ENCODE results near the gene GMIP.

Gene GMIP

GRCh38 chr19:19656451-19657396 is 13.3 kb upstream of the GMIP start:
- no peak for DNase-seq

DNA sequence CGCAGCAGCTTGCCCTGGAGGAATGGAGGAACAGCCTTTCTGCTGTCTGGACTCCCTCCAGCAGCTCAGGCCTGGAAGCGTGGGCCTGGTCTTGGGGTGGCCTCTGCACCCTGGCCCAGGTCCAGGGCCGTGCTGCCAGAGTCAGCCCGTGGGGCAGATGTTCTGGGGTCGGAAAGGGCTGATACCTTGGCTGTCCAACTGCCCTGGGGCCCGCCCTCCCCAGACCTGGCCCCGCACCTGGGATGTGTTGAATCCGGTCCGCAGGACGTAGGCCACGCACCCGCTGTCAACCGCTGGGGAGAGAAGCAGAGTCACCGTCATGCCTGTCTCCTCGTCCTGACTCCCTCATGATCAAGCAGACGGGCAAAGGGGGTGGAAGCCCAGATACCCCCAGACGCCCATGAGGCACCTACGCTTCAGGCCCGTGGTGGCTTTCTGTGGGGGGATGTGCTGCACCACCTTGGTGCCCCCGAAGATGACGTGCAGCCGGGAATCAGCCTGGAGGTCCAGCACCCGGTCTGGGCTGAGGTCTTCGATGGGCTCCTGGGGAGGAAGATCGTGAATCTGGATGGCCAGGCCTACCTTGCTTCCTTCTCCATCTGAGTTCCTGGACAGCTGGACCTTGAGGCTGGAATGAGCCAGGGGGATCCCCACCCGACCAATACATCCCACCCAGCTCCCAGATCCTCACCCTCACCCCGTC is 12.3 kb upstream of the GMIP start:
- no peak for DNase-seq

DNA sequence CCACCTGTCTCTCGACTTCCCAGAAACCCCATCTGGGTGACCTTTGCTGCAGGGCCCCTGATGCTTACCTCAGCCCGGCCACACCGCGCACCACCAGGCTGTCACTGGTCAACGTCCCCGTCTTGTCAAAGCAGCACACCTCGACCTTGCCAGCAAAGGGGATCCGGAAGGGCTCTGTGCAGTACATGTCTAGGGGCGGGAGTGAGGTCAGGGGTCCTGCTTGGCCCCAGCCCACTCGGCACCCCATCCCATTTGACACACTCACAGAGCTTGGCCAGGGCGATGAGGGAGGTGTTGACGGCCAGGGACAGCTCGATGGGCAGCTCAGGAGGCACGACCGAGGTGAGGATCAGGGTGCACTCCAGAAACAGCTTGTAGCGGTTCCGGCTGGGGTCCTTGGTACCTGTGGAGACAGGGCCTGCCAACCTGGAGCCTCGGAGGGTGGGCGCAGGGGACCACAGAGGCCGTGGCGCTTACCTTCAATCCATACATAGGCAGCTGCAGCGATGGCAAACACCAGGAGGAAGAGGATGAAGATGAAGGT is 11.7 kb upstream of the GMIP start:
- no peak for DNase-seq

DNA sequence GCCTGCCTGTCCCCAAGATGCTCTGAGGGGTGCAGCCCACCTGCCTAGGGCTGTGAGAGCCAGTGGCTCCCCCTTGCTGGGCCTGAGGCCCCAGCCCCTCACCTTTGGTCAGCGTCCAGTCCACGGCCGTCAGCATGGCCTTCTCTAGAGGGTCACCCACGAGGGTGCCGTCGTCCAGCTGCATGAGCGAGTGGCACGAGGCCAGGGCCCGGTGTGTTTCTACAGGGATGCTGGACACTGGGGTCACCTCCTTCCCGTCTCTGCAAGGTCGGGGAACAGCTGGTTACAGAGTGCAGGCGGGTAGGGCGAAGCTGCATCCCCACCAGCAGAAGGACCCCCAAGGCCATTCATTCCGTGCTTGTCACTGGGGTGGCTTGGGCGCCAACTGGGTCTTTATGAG is 11.0 kb upstream of the GMIP start:
- DNase-seq, result no peak

- DNase-seq, result no peak
These were observed 10.2 kb upstream of the GMIP start for GRCh38 chr19:19653597-19654147.

DNA sequence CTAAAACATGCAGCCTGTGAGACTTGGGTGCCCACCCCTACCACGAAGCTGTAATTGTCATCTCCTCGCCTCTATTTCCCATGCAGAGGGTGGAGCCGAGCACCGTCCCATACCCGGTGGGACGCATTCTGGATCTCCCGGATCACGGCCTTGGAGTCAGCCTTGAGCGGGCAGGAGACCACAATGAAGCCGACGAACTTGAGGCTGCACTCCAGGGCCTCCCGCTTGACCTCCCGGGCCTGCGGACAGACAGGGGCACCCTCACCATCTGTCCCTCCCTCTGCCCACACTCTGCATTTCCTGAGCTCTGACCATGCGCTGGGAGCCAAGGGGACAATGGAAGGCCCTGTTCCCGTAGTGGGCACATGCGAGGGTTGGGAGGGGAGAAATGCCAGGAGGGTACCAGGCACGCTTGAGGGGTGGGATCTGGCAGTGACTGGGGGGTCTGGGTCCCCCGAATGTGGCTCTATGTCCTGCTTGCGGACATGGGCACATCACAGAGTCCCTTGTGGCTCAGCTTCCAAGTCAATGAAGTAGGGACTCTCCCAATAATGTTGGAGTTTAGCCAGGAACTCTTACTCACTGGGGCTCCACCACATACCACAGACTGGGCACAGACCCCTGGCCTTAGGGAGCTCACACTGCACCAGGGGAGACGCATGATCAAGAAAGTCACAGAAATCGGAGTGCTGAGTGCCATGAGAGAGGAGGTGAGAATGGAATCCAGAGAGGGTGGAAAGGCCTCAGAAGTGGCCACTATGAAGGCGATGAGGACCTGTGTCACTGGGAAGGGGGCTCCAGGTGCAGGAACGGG is 9.2 kb upstream of the GMIP start:
- no peak for DNase-seq

DNA sequence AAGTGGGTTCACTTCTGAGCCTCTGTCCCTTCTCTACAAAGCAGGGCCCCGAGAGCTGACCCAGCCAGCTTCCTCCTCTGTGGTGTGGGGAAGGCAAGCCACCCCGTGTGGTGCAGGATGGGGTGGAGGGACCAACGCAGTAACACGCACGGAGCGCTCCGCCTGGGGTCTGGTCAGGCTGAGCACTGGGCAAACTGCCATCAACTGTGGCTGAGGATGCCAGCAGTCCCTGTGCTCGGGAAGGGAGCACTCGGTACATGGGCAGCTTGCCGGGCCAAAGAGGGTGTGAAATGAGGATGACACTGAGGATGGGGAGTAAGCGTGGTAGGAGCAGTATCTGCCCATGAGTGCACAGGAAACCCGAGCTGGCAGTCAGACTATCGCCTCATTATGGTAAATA is 7.6 kb upstream of the GMIP start:
- peak in 1 of 2 donors; percentile 27 for DNase-seq

GRCh38 chr19:19650331-19650730 is 6.9 kb upstream of the GMIP start:
- DNase-seq, result no peak

DNA sequence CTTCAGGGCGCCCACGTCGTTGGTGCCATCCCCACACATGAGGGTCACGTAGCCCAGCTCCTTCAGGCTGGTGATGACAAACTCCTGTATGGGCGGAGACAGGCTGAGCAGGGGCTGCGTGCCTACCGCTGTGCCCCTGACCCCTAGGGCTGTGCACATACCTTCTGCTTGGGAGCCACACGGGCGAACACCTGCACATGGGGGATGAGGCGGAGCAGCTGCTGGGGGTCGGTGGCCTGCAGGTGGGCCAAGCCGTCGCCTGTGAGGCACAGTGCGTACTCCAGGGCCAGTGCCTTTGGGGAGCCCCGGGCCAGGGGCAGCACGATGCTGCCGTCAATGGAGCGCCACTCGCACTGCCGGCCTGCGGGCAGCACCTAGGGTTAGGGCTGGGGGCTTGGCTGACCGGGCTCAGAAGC is 6.1 kb upstream of the GMIP start:
- no peak for DNase-seq

DNA sequence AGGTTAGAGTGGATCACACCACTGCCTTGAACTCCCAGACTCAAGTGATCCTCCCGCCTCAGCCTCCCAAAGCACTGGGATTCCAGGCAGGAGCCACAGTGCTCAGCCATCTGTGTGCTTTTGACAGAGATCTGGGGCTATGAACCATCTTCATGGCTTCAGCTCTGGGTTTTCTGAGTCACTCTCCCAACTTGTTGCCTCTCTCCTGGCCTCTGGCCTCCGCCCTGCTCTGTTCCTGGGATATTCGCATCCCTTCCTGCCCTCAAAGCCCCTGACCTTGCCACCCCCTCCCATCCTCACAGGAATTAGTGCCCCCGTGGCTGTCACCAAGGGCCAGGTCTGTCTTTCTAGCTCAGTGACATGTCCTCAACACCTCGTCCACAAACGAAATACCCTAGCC is 5.7 kb upstream of the GMIP start:
- DNase-seq, result no peak

DNA sequence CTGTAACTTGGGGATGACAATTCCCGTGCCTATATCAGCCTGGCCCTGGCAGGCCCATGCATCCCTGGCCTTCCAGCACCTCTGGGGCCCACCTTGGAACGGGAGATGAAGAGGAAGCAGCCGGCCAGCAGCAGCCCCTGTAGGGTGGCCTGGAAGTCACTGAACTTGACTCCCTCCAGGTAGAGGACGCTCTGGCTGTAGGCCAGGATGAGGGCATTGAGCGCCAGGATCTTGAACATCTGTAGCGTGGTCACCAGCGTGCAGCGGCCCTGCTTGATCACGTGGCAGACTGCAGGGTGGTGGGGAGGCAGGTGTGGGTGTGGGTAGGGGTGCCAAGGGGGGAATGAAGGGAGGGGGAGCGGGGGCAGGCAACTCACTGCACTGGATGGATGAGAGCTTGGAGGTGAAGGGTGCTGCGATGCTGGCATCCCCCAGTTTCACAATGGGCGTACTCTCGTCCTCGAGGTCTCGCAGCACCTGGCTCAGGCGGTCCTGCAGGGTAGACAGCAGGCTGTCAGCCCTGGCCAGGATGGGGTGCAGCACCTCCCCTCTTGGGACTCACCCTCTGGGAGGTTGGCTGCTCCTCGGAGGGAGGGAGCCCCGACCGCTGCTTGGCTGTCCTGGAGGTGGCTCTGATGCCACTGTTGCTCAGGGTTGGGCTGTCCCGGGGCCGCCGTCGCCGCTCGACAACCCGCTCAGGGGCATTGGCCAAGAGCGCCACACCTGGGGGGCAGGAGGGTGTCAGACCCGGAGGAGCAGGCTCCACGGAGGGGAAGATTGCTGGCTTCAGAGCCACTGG is 3.8 kb upstream of the GMIP start:
- no peak for DNase-seq

DNA sequence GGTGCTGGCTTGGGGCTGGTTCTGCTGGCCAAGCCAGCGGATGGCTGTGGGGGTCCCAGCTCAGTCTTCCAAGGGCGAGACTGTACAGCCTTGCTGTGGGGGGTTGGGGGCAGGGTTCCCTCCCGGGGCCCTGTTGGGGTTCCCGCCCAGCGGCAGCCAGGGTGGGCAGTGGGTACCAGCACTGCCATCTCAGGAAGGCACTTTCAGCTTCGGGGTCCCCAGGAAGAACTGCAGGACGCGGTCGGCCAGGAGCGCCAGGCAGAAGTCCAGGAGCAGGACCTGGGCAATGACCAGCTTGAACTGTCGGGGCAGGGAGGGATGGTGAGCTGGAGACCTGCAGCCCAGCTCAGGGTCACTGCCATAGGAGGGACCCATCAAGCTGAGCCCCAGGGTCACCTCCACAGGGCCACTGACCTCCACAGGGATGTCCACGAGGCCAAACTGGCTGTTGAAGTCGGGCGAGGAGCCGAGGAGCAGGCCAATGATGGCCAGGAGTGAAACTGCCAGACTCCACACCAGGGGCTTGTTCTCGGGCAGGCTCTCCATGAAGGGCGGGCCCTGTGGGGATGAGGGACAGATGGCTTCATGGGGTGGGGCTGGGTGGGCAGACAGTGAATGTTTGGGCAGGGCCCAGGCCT is 1.9 kb upstream of the GMIP start:
- no peak for DNase-seq

GRCh38 chr19:19644054-19644388 is 564 bp upstream of the GMIP start:
- DNase-seq, result no peak

DNA sequence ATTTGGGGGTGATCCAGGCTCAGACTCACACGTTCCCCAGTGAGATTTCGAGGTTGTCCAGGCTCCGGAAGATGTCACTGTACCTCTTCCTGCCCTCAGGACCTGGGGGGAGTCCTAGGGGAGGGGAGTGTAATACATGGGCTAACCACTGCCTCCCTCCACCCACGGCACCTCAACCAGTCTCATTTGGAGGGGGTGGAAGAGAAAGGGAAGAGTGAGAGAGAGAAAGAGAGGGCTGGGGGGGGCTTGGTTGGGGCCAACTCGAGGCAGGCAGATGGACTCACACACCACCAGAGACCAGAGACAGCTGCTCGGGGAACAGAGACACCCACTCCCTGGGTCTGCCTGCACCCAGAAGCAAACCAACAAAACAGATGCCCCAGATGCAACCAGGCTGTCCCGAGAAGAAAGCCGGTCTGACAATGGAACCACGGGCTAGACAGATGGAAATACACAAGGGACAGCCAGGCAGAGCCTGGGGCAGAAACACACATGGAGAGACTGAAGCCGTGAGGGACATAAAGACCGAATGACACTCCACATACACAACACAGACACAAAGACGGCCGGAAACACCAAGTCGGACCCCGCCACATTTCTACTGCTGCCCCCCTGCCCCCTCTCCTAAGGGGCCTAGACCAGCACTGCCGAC is 825 bp downstream of the GMIP start:
- DNase-seq, result no peak

DNA sequence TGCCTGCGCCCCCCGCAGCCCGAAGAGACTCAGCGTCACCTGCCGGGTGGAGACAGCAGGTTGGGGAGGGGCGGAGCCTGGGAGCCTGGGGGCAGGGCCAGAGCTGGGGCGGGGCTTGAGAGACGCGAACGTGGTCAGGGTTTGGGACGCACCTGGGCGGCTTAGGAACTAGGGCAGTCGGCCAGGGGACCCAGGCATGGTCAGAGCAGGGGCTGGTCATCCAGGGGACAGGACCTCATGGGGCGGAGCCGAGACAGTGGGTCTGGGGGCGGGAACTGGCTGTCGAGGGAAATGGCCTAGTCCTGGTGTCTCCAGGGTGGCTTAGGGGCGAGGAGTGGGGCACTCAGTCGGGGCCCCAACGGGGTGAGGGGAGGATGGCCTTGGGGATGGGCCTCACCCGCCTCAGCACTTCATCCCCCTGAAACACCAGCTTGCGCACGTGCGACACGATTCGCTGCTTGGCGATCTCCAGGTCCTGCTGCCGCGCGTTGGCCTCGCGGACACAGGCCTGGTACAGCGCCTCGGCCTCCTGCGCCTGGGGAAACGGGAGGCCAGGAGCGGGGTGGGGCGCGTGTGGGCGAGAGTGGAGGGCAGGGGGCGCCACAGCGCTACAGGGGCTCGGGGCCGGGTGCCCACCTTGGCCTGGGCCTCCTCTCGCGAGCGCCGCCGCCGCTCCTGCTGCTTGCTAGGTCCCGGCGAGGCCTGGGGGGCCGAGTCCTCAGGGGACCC is 5.8 kb downstream of the GMIP start:
- DNase-seq, result no peak

DNA sequence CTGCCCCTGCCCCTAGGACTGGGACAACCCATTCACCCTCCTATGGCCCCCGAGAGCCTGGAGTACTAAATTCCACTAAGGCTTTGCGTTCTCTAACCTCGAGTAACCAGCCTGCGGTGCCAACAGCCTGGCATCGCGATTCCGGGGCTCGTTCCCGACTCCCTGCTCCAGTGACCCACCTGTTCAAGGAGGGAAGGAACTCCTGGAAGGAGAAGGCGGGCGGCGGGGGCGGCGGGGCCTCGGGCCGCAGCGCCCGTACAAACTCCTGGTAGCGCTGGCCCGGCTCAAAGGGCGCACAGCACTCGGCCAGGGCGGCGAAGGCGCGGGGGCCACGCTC is 6.3 kb downstream of the GMIP start:
- no peak for DNase-seq

- no peak for DNase-seq
These were observed 6.8 kb downstream of the GMIP start for GRCh38 chr19:19636573-19637185.

DNA sequence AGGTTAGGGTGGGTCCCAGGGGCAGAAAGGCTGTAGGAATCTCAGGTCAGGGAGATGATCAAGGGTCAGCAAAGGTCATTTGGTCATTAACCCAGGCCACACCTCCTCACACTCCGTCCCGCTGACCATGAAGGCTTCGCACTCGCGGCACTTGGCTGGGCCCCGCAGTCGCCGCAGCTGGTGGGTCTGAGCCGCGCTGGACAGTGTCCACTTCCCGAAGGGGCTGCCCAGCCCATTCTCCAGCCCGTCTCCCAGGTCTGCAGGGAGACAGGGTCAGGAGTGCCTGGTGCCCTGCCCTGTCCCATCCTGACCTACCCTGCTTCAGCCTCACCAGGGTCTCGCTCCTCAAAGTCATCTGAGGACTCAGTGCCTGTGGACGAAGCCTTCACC is 8.1 kb downstream of the GMIP start:
- DNase-seq, result no peak

DNA sequence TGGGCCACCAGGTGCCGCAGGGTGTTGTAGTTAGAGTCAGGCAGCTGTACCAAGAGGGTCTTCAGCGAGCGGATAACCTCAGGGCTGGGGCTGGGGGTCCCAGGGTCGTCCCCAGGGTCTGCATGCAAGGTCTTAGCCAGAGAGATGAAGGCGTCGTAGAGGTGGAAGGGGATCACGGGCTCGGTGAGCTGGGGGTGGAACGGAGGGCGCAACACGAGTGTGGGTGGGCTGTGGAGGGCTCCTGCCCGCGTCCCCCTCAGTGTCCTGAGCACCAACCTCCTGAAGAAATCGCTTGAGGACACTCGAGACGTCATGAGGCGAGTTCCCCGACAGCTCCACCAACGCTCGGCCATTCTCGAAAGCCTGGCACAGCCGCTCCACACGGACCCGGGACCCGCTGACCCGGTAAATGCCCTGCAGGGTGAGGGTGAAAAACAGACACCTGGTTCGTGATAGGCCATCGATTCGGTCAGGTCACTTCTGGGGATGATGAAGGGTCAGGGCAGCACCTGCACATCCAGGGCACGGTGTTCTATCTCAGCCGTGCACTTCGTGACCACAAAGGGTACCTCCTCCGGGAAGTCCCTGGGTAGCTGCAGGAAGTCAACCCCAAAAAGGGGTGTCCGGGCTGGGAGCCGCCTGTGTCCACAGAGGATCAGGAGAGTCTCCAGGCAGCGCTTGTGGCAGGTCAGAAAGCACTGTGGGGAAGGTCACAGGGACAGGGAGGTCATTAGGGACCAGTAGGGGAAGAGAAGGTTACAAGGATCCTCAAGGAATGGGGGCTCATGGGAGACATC is 8.7 kb downstream of the GMIP start:
- no peak for DNase-seq
